Fibroblast of peridontal ligament (primary cell): ENCODE data around the gene GFRA1.

ENCODE experiments used
- DNase-seq: peaks from one replicate; pipeline ENCODE4 v3.0.0-alpha.2; 2010; ENCODE audit errors: extremely low read depth

Gene GFRA1

GRCh38 chr10:116270771-116271592 lies 2.0 kb downstream of the GFRA1 start:
- no peak for DNase-seq

- no peak for DNase-seq
These were observed 2.8 kb downstream of the GFRA1 start for GRCh38 chr10:116270126-116270770.

- no peak for DNase-seq
These were observed 3.4 kb downstream of the GFRA1 start for GRCh38 chr10:116269619-116270018.

- no peak for DNase-seq
These were observed 4.0 kb downstream of the GFRA1 start for GRCh38 chr10:116268976-116269375.

- no peak for DNase-seq
These were observed 7.3 kb downstream of the GFRA1 start for GRCh38 chr10:116265686-116266085.

GRCh38 chr10:116263870-116264655 lies 8.9 kb downstream of the GFRA1 start:
- no peak for DNase-seq

- no peak for DNase-seq
These were observed 10.3 kb downstream of the GFRA1 start for GRCh38 chr10:116262678-116263077.

GRCh38 chr10:116260599-116260998 lies 12.4 kb downstream of the GFRA1 start:
- DNase-seq = no peak

- no peak for DNase-seq
These were observed 13.4 kb downstream of the GFRA1 start for GRCh38 chr10:116259638-116260037.

GRCh38 chr10:116257785-116258184 lies 15.2 kb downstream of the GFRA1 start:
- DNase-seq = no peak

- no peak for DNase-seq
These were observed 16.2 kb downstream of the GFRA1 start for GRCh38 chr10:116256752-116257259.

- DNase-seq = no peak
These were observed 16.9 kb downstream of the GFRA1 start for GRCh38 chr10:116255886-116256751.

GRCh38 chr10:116254422-116255155 lies 18.4 kb downstream of the GFRA1 start:
- no peak for DNase-seq

- DNase-seq = no peak
These were observed 19.3 kb downstream of the GFRA1 start for GRCh38 chr10:116253716-116254115.

GRCh38 chr10:116251602-116252395 lies 21.2 kb downstream of the GFRA1 start:
- DNase-seq = no peak

GRCh38 chr10:116247691-116248090 lies 25.3 kb downstream of the GFRA1 start:
- DNase-seq = no peak

- no peak for DNase-seq
These were observed 26.7 kb downstream of the GFRA1 start for GRCh38 chr10:116246263-116246662.

- DNase-seq = no peak
These were observed 27.9 kb downstream of the GFRA1 start for GRCh38 chr10:116245156-116245555.

GRCh38 chr10:116241642-116242410 lies 31.2 kb downstream of the GFRA1 start:
- DNase-seq = no peak
